GM18858 (cell line): Measurements from ENCODE around the gene ZDHHC11B.
"Not testable (repeated sequence)": the region's sequence is repeated elsewhere in the genome, so short reads cannot be mapped to it uniquely, and the experiment has no call there.

Source experiments
- ATAC-seq: cut with Tn5 transposase; IDR thresholded peaks from one replicate; pipeline ENCODE4 v1.9.1; 2021; ENCODE audit not compliant: unreplicated experiment

The ZDHHC11B gene

DNA sequence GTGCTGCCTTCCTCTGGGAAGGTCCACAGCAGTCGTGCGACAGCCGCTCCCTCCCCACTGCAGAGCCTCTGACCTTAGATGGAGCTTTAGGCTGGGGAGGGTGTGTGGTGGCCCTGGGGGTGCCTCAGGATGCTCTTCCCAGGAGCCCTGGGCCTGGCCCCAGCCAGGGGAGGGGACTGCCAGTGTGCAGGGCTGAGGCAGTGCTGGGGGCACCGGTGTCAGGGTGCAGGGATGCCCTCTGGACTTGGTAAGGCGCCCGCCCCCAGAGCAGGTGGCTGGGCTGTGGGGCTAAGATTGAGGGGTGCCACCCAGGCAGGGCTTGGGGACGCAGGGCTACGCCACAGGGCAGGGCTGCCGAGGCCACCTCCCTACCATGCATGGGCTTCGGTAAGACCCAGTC, 13.9 kb downstream of the ZDHHC11B start:
- not testable (repeated sequence) for ATAC-seq

DNA sequence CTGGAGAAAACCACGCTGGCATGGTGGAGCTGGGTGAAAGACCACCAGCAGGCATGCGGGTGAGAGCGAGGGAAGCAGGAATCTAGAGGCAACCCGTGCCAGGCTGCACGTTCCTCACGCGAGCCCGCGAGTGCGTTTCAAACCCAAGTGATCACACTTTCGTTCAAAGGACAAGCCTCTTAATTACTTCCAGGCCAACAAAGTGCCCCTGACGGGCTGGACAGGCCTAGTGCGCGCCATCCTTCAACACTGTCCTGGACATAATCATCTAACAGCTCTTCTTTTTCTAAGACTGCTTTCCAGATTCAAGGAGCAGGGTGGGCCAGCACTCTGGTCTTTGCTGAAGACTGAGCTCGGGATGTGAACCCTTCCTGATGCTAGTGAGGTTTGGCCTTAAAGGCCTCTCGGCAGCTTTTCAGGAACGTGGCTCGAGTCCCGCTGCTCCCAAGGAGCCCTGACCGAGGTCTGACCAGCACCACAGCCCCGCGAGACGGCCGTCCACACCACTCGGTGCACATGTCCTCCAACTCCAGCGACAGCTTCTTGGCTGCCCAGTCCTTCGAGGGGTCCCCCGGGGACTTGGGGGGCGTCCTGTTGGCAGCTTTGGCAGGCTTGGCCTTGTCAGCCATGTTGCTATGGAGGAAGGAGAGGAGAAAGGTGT, 14.9 kb downstream of the ZDHHC11B start:
- ATAC-seq, result not testable (repeated sequence)

DNA sequence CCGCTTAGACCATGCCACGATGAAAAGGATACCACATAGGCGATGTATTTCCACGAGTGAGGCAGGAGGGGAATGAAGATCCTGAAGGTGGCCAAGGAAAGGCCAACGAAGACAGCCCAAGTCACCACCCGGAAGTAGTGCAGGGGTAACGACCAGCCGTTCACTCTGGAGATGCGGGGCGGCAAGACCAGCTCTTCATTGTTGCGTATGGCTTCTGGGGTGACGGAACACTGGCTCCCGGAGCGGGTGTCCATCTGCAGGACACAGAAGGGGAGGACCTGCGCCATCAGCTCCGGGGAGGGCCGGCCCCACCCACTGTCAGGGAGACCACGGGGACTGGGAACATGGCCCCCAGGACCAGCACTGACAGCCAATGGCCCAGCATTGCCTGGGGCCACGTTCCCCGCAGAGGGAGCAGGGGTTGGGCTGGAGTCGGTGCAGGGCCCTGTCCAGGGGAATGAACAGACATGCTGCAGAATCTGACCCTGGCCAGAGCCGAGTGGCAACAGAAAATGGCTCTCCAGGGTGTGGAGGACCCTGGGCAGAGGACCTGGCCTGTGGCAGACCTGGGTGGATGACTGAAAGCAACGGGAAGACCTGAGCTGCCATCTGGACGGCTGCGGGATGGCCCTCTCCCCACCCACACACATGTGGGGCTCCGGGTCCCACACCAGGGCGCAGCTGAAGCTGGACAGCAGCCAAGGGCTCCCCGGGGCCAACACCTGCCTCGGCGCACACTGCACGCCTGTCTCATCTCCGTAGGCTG, 17.7 kb downstream of the ZDHHC11B start:
- no peak for ATAC-seq

DNA sequence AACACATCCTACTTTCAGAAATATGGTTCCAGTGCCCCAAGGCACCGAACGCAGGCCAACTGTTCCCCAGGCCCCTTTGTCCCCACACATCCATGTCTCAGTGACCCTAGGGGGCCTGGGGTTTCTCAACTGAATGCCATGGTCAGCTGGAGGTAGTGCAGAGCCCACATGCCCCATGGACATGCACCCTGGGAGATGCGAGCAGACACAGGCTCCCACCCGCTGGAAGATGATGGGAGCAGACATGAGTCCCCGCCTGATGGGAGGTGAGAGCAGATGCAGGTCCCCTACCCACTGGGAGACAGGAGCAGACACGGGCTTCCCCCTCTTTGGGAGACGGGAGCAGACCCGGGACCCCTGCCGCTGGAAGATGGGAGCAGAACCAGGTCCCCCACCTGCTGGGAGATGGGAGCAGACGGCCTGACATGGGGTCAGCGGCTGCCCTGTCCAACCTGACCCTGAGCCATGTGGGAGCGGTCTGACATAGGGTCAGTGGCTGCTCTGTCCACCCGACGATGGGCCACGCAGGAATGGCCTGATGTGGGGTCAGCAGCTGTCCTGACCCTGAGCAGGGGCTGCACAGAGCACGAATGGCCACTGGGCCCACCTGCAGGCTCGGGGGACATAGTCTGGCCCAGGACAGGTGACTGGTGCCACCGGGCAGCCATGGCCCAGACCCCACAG, 18.4 kb downstream of the ZDHHC11B start:
- ATAC-seq, result no peak

DNA sequence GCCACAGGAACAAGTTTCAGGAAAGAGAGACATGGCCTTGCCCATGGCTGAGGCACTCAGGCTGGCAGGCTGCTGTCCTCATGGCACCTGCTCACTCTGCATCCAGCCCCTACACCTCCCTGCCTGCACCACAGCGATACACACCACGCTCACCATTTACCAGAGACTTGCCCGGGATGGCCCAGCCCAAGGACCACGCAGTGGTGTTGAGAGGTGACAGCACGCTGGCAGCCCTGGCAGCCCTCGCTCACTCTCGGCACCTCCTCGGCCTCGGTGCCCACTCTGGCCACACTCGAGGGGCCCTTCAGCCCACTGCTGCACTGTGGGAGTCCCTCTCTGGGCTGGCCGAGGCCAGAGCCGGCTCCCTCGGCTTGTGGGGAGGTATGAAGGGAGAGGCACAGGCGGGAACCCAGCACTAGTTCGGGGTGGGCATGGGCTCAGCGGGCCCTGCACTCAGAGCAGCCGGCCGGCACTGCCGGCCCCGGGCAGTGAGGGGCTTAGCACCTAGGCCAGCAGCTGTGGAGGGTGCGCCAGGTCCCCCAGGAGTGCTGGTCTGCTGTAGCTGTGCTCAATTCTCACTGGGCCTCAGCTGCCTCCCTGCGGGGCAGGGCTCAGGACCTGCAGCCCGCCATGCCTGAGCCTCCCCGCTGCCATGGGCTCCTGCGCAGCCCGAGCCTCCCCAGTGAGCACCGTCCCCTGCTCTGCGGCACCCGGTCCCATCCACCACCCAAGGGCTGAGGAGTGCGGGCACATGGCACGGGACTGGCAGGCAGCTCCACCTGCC, 20.3 kb downstream of the ZDHHC11B start:
- ATAC-seq, result no peak

DNA sequence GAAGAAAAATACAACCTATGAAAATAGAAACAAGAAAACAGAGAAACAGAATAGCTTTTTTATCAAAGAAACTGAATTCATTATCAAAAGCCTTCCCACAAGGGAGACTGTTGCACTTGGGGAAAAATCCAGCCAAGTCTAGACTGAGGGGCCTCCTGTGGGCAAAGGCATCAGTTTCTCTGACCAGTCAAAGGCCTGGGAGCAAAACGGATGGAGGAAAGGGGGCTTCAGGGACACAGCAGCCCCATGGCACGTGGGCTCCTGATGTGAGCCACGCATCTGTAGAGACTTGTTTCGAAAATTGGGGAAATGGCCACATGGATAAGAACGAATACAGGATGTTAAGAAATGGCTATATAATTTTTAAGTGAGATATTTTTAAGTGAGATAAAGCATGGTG, 21.1 kb downstream of the ZDHHC11B start:
- no peak for ATAC-seq

DNA sequence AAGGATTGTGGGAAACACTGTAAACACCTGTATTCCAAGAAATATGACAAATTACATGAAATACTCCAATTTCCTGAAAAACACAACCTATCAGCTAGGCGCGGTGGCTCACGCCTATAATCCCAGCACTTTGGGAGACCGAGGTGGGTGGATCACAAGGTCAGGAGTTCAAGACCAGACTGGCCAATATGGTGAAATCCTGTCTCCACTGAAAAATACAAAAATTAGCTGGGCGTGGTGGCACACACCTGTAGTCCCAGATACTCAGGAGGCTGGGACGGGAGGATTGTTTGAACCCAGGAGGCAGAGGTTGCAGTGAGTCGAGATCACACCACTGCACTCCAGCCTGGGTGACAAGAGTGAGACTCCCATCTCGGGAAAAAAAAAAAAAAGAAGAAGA, 21.5 kb downstream of the ZDHHC11B start:
- not testable (repeated sequence) for ATAC-seq

DNA sequence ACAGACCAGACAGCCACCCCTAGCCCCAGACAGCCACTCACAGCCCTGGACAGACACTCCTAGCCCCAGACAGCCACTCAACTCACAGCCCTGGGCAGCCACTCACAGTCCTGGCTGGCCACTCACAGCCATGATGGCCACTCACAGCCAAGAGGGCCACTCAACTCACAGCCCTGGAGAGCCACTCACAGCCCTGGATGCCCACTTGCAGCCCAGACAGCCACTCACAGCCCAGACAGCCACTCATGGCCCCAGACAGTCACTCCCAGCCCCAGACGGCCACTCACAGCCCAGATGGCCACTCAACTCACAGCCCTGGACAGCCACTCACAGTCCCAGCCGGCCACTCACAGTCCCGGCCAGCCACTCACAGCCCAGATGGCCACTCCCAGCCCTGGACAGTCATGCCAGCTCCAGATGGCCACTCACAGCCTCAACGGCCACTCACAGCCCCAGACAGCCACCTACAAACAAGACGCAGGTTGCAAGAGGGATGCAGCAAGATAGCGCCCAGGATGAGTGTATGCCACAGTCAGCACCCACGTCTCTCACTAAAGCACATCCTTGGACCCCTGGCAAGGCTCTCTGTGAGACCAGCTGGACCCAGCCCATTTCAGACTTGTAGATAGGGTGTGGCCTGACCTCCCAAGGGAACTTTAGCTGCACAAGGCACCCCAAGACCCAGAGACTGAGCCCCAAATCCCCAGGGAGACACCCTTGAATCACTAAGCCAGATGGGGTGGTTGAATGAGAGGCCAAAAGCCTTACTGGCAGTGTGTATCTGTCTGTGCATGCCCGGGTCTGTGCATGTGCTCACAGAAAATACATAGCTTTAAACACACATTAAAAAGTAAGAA, 22.4 kb downstream of the ZDHHC11B start:
- no peak for ATAC-seq

DNA sequence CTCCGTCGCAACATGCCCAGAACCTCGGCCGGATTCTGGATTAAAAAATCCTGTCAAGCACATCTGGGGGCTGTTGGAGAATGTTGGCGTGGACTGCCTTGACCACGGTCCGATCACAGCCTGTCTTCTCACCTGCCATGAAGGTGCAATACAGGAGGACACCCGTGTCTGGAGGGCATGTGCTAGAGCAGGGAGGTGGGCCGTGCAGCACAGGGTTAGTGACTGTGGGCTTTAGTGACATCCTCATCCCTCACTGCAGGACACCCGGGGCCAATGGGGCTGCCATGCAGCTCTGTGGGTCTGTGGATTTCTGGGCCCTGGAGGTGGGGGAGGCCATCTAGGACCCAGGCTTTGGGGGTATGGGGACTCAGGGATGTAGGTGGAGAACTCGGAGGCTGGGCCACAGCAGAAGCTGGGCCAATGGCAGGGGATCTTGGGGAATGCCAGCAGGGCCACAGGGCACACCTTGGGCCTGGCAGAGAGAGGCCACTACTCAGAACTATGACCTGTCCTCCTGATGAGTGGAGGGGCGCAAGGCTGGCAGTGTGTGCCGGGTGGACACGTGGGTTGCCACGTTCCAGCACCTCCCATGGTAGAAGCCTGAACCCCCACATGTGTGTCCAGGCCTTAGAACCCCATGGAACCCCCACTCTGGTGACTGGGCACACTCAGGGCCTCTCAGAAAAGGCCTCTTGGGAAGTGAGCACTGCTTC, 23.3 kb downstream of the ZDHHC11B start:
- no peak for ATAC-seq

DNA sequence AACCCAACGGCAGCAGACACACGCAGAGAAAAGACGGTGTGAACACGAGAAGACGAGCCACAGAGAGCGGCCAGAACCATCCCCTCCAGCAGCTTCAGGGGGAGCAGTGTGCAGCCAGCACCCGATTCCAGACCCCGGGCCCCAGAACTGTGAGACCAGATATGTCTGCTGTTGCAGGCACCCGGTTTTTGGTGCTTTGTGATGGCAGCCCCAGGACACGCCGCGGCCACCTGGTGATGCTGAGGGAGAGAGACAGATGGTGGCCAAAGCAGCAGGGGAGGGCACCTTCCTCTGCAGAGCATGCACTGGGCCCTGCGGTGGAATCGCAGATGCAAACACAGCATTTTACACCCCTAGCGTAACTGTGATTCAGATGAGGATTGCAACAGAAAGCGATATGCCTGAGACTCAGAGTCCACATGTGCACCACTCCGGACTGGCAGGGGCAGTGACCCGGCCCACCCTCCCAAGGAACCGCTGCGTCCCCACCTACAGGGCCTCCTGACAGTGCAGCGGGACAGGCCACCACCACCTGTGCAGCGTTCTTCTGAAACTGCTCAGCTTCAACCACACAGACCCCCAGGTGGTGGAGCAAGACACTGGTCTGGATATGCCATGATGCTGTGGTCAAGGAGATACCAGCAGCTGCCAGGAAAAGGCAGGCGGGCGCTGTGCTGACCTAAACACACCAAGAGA, 24.0 kb downstream of the ZDHHC11B start:
- no peak for ATAC-seq

DNA sequence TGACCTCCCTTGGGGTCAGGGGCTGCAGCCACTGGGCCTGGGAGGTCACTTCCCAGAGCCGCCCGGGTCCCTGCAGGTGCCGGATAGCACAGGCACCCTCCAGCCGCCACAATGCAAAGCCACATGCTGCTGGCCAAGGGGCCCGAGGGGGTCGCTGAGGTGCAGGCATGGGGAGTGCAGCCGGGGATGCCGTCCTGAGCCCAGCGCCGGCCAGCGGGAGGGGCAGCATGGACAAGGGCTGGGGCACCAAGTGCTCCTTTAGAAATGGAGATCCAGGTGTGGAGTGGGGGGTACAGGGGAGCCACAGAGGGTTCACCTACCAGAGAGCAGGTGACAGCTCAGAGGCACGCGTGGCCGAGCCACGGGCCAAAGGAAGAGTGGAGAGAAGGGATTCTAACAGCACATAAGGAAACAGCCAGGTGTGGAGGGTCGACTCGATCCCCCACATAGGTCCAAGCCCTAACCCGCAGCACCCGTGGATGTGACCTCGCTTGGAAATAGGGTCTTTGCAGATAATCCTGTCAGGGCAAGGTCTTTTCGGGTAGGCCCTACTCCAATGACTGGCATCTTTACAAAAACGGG, 24.7 kb downstream of the ZDHHC11B start:
- ATAC-seq, result no peak

DNA sequence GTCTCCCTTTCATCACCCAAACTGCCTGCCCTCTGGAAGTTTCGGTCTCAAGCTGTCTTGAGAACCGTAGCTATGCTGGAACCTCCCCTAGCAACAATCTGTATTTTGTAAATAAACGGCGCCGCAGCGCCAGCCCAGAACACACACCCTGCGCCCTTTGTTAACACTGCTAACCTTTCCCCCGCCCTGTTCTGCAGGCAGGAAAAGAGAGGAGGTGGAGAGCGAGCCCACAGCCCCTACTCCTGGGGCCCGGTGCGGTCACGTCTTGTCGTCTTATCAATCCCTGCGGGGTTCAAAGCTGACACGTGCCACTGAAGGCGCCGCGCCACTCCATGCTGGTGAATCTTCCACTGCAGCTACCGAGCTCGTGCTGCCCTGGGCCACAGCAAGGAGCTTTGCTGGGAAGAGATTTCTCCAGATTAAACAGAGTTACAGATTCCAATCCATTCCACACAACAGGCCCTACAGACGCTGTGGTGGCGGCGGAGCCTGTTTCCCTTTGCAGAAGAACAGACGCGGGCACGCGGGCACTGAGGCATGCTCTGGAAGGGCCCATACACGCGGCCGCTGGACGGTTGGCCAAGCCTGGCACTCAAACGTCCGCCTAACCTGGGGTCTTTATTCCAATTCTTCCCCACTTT, 25.3 kb downstream of the ZDHHC11B start:
- ATAC-seq, result no peak

DNA sequence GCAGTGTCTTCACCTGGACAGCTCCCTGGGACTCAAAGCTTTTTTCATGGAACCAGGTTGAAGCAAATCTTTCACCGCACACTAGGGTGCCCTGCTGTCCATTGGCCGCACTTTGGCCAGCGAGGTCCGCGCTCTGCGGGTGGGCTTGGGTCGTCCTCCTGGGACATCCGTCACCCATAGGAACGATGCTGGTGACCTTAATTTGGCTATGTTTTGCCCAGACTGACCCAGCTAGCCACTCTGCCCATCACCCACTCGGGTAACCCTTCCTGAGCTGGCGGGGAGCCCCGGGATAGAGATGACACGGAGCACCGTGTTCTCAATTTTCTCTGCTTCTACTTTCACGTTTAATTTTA, 25.9 kb downstream of the ZDHHC11B start:
- ATAC-seq, result no peak

DNA sequence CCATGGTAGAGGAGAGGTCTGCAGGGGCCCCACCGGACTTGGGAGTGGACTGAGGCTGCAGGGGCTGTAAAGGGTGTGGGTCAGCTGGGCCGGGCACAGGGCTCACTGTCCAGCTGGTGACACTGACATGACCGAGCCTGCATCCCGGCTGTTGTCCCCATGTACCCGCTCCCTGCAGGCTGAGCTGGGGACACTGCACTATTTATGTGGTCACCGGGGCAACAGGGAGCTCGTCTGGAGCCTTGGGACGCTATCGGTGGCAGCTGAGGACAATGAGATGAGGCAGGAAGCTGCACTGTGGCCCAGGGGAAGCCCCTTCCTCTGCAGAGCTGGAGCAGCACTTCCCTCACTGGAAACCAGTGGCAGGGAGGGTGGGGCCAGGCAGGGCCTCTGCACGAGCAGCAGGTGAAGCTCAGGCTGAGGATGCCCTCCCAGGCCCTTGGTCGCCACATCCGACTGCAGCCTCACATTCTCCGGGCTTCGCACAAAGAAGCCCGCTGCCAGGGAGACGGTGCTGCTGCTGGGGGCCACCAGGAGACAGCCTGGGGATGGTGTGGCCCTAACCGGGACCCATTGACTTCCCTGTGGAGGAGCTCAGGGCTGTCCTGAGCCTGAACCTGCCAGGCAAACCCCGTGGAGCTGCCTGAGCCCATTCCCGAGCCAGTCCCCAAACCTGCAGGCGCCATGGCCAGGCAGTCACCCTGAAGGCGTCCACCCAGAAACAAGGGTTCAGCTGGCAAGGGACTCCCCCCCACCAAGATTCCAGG, 26.4 kb downstream of the ZDHHC11B start:
- no peak for ATAC-seq

DNA sequence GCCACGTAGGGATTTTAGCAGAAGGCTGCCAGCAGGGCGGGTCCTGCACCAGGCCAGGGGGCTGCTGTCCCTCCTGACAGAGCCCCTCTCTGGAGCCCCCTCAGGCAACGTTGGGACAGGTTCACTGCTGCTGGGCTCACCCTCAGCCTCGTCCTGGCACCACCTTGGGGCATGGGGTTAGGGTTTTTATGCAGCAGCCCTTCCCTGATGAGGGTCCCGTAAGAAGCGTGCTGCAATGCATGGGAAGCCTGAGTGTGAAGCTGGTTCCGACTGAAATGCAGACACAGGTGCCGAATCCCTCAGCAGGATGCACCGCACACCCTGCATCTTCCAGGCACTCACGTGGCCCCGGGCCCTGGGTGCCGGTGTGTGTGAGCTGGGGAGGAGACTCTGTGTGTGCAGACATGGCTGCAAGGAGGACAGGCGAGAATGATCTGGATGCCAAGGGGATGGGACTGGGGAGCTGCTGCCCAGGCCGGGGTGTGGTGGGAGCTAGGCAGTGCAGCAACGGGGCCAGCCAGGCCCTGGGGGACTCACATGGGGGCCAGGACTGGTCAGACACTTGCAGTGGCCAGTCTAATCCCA, 27.1 kb downstream of the ZDHHC11B start:
- ATAC-seq, result no peak

DNA sequence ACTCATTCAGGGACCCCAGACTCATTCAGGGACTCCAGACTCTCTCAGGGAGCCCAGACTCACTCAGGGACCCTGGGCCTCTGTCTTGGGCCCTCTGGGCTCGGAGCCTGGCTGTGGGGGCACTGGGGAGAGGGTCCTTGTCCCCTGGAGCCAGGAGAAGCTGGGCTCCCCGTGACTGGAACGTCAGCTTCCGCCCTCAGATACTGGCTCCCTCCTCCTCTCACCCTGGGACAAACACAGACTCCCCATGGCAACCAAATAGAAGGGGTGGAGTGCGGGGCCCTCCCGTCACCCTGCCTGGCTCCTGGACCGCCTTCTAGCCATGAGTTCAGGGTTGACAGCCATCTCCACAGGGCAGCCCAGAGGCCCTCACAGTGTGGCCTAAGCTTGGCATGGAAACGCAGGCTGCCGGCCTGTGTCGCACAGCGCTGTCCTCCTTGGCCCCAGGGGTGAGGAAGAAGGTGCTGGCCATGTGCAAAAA, 27.6 kb downstream of the ZDHHC11B start:
- ATAC-seq, result no peak

DNA sequence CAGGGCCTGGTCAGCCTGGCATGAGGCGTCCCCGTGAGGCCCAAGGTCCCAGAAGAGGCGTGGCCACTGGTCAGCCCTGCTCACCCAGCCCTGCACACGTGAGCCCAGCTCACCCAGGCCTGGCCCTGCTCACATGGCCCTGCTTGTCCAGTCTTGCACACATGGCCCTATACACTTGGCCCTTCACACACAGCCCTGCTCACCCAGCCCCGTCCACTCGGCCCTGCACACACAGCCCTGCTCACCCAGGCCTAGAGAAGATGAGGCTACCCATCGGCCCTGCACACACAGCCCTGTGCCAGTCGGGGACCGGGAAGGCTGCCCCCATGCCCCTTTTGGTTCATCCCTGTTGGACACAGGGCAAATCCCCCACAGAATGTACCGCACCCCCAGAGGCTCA, 28.4 kb downstream of the ZDHHC11B start:
- no peak for ATAC-seq
